Activated naive CD4-positive, alpha-beta T cell treated with anti-CD3 and anti-CD28 coated beads, Interleukin-2, amount 50 U/mL, for 24 hours (primary cell): ENCODE measurements around the gene SYNPO.

ENCODE experiments used
- H3K27ac Mint-ChIP-seq: one replicate; pipeline ENCODE4 v1.8.0; 2021; ENCODE audit warnings: mild to moderate bottlenecking, mixed read lengths
- H3K27me3 Mint-ChIP-seq: one replicate; pipeline ENCODE4 v1.8.0; 2021; ENCODE audit warnings: mixed read lengths
- H3K36me3 Mint-ChIP-seq: one replicate; pipeline ENCODE4 v1.8.0; 2021; ENCODE audit warnings: mixed read lengths
- H3K4me1 Mint-ChIP-seq: one replicate; pipeline ENCODE4 v1.8.0; 2021; ENCODE audit warnings: mixed read lengths
- H3K4me3 Mint-ChIP-seq: one replicate; pipeline ENCODE4 v1.8.0; 2021; ENCODE audit warnings: mild to moderate bottlenecking, mixed read lengths
- H3K9me3 Mint-ChIP-seq: one replicate; pipeline ENCODE4 v1.8.0; 2021; ENCODE audit warnings: mixed read lengths

Gene SYNPO

DNA sequence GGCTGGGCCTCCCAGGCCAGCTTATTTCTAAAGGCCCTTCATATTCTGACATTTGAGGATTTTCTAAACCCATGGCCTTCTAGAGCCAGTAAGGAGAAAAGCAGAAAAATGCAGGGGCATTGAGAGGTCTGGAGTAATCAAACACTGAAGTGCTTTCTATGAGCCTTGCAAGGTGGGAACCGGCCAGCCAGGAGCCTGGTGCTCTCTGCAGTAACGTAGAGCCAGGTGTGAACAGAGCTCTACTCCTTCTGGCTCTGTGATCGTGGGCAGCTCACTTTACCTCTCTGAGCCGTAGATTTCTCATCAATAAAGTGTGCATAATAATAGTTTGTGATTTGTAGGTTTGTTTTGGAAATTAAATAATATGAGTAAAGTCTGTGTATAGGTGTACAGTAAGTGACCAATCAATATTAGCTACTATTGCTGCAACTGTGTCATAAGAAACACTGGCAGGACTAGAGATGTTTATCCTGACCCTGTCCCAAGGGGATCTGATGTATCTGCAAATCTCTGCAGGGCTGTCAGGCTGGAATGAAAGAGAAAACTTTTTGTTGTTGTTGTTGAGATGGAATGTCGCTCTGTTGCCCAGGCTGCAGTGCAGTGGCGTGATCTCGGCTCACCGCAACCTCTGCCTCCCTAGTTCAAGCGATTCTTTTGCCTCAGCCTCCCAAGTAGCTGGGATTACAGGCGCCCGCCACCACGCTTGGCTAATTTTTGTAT is 2.7 kb downstream of the SYNPO start:
- Mint-ChIP-seq H3K27ac (no peak overlapping the region), H3K36me3 (no peaks in the 10 kb centered on the region), H3K9me3 (no peaks in the 10 kb centered on the region), H3K27me3 (no peaks in the 10 kb centered on the region), H3K4me3 (no peak overlapping the region), H3K4me1 (no peaks in the 10 kb centered on the region)

DNA sequence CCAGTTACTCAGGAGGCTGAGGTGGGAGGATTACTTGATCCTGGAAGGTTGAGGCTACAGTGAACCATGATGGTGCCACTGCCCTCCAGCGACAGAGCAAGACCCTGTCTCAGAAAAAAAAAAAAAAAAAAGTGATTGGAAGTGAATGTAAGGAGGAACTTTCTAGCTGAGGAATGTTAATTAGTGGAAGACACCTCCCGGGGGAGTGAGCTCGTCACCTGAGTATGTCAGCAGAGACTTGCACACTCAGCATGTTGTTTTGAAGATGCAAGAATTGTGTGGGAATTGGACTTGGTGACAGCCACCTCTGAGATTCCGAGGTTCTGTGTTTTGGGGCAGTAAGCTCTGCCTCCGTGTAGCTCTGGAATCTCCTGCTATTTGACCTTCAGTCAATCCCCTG is 3.6 kb downstream of the SYNPO start:
- no peak overlapping the region for H3K27ac Mint-ChIP-seq
- H3K36me3 Mint-ChIP-seq = no peaks in the 10 kb centered on the region
- H3K4me3 Mint-ChIP-seq = no peak overlapping the region
- H3K9me3 Mint-ChIP-seq = no peaks in the 10 kb centered on the region
- no peaks in the 10 kb centered on the region for H3K27me3 Mint-ChIP-seq
- H3K4me1 Mint-ChIP-seq = no peaks in the 10 kb centered on the region

DNA sequence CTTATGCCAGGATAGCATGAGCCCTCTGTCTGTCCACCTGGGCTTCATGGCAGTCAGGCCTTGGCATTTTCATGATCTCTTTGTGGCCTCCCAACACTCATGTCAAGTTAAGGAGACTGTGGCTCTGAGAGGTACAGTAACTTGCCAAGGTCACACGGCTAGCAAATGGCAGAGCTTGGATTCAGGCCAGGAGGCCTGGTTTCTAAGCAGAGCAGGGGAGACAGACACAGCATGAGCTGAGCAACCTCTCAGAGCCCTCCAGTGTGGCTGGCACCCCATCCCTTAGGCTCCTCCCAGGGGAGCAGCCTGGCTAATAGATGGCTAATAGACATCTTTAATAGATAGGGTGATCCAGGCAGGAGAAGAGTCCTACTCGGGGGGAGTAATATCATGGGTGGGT is 4.1 kb downstream of the SYNPO start:
- Mint-ChIP-seq H3K27me3 (no peaks in the 10 kb centered on the region), H3K4me1 (no peaks in the 10 kb centered on the region), H3K4me3 (no peak overlapping the region), H3K27ac (no peak overlapping the region), H3K9me3 (no peaks in the 10 kb centered on the region), H3K36me3 (no peaks in the 10 kb centered on the region)

DNA sequence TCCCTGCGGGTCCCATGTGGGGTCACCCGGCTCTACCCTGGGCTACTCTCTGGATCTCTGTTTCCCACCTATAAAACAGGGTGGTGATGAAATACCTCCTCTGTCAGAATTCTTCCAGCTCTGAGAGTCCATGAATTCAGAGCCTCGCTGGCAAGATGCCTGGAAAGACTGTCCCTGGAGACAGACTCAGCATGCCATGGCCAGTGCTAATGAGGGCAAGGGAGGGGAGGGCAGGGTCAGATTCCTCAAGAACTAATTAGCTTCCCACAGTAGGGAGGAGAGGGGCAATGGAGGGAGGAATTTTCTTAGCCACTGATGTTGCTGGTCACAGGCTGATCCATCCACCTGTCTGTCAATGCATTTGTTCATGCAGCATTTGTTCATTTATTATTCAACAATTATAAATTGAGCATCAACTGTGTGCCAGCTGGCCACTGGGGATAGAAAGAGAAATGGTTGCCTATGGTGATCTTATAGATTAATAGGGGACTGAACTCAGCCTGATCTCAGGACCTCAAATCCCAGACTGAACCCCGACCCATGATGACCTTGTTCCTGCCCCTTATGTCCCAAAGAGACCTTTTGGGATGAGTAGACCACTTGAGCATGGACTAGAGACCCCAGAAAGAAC is 4.7 kb downstream of the SYNPO start:
- Mint-ChIP-seq H3K4me1 (no peaks in the 10 kb centered on the region), H3K27ac (no peak overlapping the region), H3K4me3 (no peak overlapping the region), H3K27me3 (no peaks in the 10 kb centered on the region), H3K36me3 (no peaks in the 10 kb centered on the region), H3K9me3 (no peaks in the 10 kb centered on the region)

DNA sequence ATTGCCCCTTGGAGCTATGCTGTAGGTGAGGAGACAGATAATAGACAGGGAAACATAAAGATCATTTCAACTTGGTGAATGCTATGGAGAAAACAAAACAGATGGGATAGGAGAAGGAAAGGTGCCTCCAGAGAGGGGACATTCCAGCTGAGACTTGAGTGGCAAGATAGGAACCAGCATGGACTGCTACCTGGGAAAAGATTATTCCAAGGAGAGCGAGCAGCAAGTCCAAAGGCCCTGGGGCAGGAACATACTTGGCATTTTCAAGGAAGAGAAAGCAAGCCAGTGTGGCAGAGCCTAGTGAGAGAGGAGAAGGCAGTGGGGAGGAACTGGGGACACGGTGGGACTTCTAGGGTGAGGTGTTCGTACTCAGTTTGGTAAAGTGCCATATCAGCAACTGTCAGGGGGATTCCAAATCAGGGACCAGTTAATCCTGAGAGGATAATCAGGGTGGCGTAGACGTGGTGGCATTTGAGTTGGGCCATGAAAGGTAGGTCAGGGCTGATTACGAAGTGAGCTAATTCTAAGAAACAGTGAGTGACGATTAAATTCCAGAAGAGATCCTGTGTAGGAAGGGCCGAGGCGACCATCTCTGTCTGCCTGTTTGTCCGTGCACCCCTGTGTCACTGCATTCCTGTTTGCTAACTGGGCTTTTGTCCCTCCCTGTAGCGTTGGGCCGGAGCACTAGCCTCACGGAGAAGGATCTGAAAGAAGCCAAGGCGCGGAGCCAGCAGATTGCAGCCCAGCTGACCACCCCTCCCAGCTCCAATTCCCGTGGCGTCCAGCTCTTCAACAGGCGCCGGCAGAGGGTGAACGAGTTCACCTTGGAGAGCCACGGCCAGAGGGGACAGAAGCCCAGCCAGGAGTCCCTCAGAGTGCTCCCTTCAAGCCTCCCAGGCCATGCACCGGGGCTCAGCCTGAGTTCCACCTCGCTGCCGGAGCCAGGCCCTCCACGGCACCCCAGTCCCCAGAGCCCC is 7.1 kb downstream of the SYNPO start:
- H3K27ac Mint-ChIP-seq = no peak overlapping the region
- no peak overlapping the region for H3K4me3 Mint-ChIP-seq
- no peaks in the 10 kb centered on the region for H3K36me3 Mint-ChIP-seq
- H3K4me1 Mint-ChIP-seq = no peaks in the 10 kb centered on the region
- H3K27me3 Mint-ChIP-seq = no peaks in the 10 kb centered on the region
- no peaks in the 10 kb centered on the region for H3K9me3 Mint-ChIP-seq

DNA sequence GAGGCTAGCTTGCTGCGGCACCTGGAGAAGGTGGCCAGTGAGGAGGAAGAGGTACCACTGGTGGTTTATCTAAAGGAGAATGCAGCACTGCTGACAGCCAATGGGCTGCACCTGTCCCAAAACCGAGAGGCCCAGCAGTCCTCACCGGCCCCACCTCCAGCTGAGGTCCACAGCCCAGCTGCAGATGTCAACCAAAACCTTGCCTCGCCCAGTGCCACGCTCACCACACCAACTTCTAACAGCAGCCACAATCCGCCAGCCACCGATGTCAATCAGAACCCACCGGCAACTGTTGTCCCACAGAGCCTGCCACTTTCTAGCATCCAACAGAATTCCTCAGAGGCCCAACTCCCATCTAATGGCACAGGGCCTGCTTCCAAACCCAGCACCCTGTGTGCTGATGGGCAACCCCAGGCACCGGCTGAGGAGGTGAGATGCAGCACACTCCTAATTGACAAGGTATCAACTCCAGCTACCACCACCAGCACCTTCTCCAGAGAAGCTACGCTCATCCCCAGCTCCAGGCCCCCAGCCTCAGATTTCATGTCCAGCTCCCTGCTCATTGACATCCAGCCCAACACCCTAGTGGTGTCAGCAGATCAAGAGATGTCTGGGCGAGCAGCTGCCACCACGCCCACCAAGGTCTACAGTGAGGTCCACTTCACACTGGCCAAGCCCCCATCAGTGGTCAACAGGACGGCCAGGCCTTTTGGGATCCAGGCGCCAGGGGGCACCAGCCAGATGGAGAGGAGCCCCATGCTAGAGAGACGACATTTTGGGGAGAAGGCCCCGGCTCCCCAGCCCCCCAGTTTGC is 8.0 kb downstream of the SYNPO start:
- H3K27me3 Mint-ChIP-seq = no peaks in the 10 kb centered on the region
- no peaks in the 10 kb centered on the region for H3K4me1 Mint-ChIP-seq
- no peaks in the 10 kb centered on the region for H3K9me3 Mint-ChIP-seq
- H3K27ac Mint-ChIP-seq = no peak overlapping the region
- H3K36me3 Mint-ChIP-seq = no peaks in the 10 kb centered on the region
- H3K4me3 Mint-ChIP-seq = no peak overlapping the region

DNA sequence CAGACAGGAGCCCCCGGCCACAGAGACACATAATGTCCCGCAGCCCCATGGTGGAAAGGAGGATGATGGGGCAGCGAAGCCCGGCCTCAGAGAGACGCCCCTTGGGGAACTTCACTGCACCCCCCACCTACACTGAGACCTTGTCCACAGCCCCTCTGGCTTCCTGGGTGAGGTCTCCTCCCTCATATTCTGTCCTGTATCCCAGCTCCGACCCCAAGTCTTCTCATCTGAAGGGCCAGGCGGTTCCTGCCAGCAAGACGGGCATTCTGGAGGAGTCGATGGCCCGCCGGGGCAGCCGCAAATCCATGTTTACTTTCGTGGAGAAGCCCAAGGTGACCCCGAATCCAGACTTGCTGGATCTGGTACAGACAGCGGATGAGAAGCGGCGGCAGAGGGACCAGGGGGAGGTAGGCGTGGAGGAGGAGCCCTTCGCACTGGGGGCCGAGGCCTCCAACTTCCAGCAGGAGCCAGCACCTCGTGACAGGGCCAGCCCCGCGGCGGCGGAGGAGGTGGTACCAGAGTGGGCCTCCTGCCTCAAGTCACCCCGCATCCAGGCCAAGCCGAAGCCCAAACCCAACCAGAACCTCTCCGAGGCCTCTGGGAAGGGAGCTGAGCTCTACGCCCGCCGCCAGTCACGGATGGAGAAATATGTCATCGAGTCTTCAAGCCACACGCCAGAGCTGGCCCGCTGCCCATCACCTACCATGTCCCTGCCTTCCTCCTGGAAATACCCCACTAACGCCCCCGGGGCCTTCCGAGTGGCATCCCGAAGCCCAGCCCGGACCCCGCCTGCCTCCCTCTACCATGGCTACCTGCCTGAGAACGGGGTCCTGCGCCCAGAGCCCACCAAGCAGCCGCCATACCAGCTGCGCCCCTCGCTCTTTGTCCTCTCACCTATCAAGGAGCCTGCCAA is 8.9 kb downstream of the SYNPO start:
- no peaks in the 10 kb centered on the region for H3K4me1 Mint-ChIP-seq
- no peaks in the 10 kb centered on the region for H3K36me3 Mint-ChIP-seq
- H3K27me3 Mint-ChIP-seq = no peaks in the 10 kb centered on the region
- H3K27ac Mint-ChIP-seq = no peak overlapping the region
- no peak overlapping the region for H3K4me3 Mint-ChIP-seq
- H3K9me3 Mint-ChIP-seq = no peaks in the 10 kb centered on the region

DNA sequence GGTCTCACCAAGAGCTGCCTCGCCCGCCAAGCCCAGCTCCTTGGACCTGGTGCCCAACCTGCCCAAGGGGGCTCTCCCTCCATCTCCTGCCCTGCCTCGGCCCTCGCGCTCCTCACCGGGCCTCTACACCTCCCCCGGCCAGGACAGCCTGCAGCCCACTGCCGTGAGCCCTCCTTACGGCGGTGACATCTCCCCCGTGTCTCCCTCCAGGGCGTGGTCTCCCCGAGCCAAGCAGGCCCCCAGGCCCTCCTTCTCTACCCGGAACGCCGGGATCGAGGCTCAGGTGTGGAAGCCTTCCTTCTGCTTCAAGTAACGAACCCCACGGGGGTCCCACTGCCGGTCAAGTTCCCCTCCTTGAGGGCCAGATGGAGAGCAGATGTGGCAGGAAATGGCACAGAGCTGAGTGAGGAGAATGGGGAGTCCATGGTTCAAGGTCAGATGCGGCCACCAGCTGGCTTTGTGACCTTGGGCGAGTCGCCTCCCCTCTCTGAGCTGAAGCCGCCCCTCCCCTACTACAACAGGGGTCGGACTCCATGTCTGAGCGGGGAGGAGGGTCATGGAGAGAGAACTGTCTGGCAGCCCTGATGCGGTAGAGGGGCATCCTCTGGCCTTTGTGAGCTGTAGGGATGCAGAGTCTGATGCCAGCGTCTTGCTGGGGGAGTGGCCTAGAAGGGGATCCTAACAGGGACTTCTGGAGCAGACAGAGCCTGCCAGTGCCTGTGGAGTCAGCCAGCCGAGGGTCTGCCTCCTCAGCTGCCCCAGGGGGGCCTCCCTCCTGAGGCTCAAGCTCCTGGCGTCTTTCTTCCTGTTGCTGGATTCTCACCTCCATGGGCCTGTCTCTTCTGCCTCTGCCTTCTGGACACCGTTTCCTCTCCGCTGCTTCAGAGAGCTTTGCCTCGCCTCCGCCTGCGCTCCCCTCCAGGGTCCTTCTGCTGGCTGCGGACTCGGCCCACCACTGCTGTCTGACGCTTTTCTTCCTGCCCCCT is 9.9 kb downstream of the SYNPO start:
- H3K4me3 Mint-ChIP-seq = no peak overlapping the region
- no peaks in the 10 kb centered on the region for H3K9me3 Mint-ChIP-seq
- no peak overlapping the region for H3K27ac Mint-ChIP-seq
- H3K4me1 Mint-ChIP-seq = no peaks in the 10 kb centered on the region
- no peaks in the 10 kb centered on the region for H3K36me3 Mint-ChIP-seq
- no peaks in the 10 kb centered on the region for H3K27me3 Mint-ChIP-seq

DNA sequence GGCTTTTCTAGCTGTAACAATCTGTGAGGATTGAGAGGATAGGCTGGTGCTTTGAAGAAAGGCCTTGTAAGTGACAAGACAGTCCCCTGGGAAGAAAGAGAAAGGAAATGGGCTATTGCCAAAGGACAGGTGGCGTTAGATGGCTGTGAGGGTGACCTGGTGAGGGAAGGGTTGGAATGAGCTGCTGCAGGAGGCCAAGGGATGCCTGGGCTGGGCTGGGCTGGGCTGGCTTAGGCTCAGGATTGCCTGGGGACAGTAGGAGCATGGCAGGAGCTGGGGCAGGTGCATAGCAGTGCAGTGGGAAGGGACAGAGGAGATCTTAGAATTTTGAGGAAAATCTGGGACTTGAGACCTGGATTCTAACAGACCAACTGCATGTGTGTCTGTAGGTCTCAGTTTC is 10.9 kb downstream of the SYNPO start:
- H3K27me3 Mint-ChIP-seq = no peaks in the 10 kb centered on the region
- no peak overlapping the region for H3K27ac Mint-ChIP-seq
- no peaks in the 10 kb centered on the region for H3K9me3 Mint-ChIP-seq
- H3K36me3 Mint-ChIP-seq = no peaks in the 10 kb centered on the region
- no peak overlapping the region for H3K4me3 Mint-ChIP-seq
- peaks cover 3% of the 10 kb centered on the region for H3K4me1 Mint-ChIP-seq

DNA sequence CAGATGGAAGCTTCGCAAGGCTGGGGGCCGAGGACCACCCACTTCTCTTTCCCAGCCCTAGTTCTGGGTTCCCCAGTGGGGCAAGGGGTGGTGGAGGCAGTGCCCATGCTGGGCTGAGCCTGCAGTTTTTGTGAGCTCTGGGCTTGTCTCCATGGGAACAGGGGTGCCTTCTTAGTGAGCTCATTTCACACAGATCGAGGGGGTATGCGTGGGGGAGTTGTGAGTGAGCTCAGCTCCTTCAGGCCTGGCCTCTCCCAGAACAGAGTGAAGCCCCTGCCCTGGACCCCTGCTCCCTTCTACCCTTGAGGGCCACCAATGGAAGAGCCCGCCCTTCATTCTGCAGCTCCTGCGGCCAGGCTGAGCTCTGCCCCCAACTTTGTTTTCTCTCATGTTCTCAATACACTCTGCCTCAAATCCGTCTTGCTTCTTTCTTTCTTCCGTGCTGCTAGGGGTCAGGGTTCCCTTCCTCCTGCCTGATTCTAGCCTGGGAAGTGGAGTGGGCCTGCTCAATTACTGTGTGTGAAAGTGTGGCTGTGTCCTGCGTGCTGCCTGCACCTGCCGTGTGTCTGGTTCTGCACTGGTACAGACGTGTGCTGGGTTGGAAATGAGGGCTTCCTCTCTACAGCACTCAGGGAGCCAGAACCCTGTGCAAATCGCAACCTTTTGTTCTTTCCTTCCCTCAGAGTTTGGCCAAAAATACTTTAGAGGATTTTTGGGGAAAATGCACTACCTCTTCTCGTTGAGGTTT is 11.6 kb downstream of the SYNPO start:
- Mint-ChIP-seq H3K4me3 (no peak overlapping the region), H3K27me3 (no peaks in the 10 kb centered on the region), H3K9me3 (no peaks in the 10 kb centered on the region), H3K27ac (no peak overlapping the region), H3K4me1 (peaks cover 3% of the 10 kb centered on the region), H3K36me3 (no peaks in the 10 kb centered on the region)

DNA sequence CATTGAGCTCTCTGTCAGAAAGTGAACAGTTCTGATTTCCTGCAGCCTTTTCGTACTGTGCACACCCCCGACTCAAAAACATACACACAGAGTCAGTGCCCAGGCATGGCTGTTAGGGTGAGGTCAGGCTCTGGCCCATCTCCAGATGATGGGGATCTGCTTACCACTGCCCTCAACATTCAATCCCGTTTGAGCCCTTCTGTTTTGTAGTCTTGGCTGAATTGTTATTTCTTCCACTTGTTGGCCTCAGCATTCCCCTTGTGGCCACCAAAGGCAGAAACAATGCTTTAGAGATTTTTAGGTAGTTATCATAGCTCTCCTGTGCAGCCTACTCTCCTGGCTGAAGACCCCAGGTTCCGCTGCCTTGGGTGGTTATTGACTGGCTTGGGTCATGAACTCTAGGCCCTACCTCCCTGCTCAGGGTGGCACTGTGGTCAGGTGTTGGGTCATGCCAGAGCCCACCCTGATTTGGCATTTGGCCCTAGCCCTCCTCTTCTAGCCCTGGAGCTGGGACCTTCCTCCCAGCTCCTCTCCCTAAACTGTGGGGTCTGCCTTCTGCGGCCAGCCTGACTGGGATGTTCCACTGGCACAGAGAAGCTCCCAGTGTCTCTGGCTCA is 12.8 kb downstream of the SYNPO start:
- Mint-ChIP-seq H3K27me3 (no peaks in the 10 kb centered on the region), H3K36me3 (no peaks in the 10 kb centered on the region), H3K4me3 (no peak overlapping the region), H3K4me1 (peaks cover 9% of the 10 kb centered on the region), H3K9me3 (no peaks in the 10 kb centered on the region), H3K27ac (no peak overlapping the region)

DNA sequence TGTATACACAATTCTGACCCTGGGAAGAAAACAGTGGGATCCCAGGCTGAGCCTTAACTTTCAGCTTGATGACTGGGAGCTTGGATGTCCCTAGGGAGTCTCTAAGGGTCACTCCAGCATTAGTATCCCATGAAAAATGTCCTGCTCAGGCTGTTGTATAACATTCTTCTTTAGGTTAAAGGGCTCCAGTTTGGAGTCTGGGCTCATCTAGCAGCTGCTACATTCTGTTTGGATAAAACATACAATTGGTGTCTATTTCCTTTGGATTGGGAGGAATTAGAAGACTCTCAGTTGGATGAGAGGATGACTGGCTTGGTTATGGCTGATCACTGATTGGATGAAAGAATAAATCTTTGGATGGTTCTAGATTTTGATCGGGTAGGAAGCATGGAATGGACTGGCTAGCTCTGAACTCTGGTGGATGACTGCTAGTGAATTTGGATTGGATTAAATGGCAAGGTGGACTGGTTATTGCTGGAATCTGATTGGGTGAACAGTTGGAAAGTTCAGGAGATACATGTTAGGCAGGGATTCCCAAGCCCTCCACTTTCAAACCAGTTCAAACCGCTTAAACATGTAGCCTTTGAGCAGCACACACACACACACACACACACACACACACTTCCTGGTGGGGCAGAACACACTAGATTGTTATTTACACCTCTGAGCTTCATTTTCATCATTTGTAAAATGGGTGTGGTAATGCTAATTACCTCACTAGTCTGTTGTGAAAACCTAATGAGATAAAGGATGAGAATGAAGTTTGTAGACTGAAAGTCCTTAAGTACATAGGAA is 13.5 kb downstream of the SYNPO start:
- Mint-ChIP-seq H3K36me3 (no peaks in the 10 kb centered on the region), H3K9me3 (no peaks in the 10 kb centered on the region), H3K27me3 (no peaks in the 10 kb centered on the region), H3K4me3 (no peak overlapping the region), H3K27ac (no peak overlapping the region), H3K4me1 (peaks cover 9% of the 10 kb centered on the region)
